GM21423 (cell line): Measurements from ENCODE around the gene QSOX1.

Source experiments
- ATAC-seq: cut with Tn5 transposase; IDR thresholded peaks from one replicate; pipeline ENCODE4 v1.9.1; 2021; ENCODE audit warnings: mild to moderate bottlenecking, moderate library complexity; ENCODE audit not compliant: unreplicated experiment

QSOX1 gene

DNA sequence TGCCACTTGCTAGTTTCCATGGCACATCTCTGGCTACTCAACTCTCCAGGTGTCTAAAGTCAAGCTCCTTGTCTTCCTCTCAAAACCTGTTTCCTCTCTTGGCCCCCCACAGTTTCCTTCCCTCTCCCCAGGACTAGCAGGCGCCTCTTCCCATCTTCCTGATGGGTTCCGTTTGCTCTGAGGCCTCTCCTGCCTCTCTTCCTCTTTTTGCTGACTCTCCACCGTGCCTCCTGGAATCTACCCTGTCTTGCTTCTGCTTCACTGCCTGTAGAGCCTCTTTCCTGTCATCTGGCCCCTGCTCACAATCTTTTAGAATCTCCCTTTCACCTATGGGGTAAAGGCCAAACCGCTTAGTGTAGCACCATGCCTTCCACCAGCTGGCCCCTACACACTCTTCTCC, 53.6 kb downstream of the QSOX1 start:
- ATAC-seq: no peak

DNA sequence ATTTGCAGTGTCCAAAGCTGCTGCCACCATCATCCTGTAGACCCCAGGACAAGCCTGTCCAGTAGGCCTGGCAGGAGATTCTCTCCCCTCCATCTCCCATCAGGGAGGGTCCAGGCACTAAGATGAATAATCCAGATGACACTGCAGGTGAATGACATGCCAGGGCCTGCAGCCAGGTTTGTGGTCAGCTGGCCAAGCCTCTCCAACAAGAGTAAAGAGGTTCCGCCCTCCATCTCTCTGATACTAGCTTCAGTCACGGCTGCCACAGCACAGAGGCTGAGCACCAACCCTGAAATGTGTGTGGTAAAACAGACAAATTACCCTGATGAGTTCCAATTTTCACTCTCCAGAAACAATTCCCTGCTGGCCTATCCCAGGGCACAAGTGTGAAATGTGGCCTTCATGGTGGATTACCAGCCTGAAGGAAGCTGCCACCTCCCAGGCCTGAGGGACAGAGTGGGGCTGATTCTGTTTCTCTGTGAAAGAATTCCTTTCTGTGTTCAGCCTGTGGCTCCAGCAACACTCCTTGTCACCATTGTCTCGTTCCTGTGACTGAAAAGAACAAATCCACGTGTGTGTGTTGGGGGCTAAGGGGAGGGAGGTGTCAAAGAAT, 55.4 kb downstream of the QSOX1 start:
- no peak for ATAC-seq

DNA sequence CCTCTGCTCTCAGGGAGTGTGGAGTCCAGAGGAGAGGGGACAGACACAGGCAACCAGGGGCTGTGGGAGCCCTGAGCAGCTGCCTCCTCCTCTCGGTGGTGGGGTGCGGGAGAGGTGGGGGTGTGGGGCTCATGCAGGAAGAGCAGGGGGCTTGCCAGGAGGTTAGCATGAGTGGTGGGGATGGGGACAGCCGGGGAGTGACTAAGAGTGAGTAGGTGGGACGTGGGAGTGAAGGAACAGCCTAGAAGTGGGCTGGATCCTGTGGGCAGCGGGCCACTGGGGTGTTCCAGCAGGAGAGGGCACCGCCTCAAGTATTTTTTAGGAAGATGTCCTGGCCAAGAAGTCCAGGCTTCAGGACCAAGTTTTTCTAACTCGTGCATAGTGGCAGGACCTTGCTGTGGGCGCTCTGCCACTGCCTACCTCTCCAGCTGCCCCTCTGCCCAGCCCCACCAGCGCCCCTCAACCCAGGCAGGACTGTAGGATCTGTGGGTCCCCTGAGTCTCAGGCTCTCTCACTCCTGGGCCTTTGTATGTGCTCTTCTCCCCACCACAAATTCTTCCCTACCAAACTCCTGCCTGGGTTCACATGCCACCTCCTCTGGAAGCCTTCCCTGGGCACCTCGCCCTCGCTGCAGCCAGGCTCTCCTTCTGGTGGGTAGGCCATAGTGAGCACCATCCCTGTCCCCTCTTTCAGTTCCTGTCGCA, 56.6 kb downstream of the QSOX1 start:
- no peak for ATAC-seq

DNA sequence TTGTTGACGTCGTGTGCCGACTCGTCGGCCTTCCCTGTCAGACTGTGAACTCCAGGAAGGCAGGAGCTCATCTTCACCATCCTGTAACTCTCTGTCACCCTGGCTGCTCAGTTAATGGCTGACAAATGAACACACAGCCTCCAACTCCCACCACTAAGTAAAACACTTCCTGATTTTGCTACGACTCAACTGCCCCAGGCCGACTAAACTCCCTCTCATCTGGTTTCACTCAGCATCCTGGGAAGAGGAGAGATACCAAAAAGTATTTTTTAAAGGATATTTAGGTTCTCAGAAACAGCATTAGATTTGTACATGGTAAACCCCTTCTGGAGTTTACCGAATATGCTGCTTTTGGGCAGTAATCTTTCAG, 57.2 kb downstream of the QSOX1 start:
- no peak for ATAC-seq

- peak; percentile 55 for ATAC-seq
These were observed 58.9 kb downstream of the QSOX1 start for GRCh38 chr1:180213401-180214170.

- ATAC-seq: no peak
These were observed 61.4 kb downstream of the QSOX1 start for GRCh38 chr1:180215856-180216625.

DNA sequence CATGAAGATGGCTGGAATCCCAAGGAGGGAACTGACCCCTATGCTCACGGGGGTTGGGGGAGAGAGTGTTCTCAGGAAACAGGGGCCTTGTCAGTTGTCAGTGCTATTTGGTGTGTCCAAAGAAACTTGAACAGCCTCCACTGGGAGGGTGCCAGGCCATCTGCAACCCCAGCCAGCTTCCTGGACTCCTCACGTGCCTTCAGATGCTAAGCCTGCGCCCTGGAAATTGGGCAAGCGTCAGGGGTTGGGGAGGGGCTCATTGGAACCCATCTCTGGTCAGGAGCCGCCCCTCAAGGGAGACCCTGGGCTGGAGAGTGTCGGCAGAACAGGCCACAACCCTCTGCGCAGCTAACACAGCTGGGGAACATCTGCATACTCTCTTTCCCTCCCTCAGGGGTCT, 62.3 kb downstream of the QSOX1 start:
- ATAC-seq: no peak

GRCh38 chr1:180218806-180219765, 64.4 kb downstream of the QSOX1 start:
- ATAC-seq: no peak

DNA sequence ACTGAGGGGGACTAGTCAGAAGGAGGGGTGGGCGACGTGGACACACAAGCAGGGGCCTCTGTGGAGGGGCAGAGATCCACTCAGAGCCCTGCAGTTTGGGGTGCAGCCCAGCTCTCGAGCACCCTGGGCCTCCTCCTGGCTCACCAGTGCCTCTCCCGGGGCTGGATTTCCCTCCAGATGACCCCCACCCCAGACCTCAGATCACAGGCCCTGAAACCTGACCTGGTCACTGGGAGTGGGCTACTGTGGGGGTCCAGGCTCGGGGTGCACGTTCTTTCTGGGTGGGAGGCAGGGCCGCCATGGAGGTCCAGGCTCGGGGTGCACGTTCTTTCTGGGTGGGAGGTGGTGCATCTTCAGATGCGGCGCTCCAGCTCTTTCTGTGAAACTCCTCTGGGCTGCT, 65.1 kb downstream of the QSOX1 start:
- ATAC-seq: no peak

DNA sequence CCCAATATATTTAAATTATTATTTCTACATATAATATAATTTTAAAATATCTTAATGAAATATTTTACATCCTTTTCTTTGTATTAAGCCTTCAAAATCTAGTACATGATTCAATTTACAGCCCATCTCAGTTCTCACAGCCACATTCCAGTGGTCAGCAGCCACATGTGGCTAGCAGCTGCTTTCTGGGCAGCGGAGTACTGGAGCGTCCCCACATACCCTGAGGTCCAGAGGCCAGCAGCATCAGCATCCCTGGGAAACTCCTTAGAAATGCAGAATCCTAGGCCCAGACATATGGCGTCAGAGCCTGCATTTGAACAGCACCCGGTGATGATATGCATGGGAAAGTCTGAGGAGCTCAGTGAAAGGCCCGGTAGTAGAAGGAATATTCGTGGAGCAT, 66.8 kb downstream of the QSOX1 start:
- ATAC-seq: no peak

GRCh38 chr1:180224902-180225301, 70.2 kb downstream of the QSOX1 start:
- no peak for ATAC-seq

- no peak for ATAC-seq
These were observed 70.7 kb downstream of the QSOX1 start for GRCh38 chr1:180225403-180225802.

GRCh38 chr1:180227861-180228647, 73.4 kb downstream of the QSOX1 start:
- ATAC-seq: no peak

DNA sequence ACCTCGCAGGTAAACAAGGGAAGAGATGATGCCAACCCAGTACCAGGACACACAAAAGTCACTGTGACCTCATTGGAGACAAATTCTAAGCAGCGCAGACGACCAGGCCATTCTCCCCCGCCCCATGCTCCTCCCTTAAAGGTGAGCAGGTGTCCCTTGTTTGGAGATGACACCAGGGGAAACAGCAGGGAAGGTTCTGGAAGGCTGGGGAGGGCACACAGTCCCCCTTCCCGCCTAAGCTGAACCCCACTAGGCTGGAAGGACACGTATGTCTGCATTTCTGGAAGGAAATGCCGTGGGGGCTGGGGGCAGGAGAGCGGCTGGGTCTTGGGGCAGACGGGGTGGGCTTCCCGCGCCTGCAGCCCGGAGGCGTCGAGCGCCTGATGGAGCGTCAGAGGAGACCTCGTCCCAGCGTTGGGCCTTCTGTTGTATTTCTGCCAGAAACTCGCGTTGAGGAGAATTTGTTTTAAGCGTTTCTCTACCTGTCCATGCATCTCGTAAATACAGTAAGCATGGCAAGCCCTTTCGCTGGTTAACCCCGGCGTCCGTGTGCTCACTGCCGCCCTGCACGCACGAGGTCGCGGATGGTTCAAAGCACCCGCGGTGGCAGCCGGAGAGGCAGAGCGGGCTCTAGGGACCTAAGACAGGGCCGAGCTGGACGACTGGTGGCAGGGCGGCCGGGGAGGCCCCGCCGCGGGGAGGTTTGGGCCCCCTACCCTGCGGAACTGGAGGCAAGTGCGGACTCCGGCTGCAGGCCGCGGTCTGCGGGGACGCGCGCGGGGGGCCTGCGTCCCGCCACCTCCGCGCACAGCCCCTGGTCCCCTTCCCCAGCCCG, 74.2 kb downstream of the QSOX1 start:
- no peak for ATAC-seq

GRCh38 chr1:180229483-180230415, 75.1 kb downstream of the QSOX1 start, which contains the start of gene LHX4:
LHX4 (plus strand) TSS chr1:180230264; CDS start chr1:180230530, 266 bp downstream.
- peak; percentile 42 for ATAC-seq

DNA sequence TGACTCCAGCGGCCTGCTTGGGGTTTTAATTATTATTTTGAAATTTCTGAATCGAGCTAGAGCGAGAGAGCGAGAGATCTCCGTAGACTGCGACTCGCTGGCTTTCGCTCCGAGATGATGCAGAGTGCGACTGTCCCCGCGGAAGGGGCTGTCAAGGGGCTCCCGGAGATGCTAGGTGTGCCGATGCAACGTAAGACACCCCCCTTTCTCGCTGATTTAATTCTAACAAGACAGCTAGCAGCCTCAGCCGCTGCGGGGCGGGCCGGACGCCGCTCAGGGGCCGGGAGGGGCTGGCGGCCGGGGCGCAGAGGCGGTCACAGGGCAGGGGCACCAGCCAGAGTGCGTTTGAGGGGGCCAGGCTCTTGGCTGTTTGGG, 75.7 kb downstream of the QSOX1 start:
- ATAC-seq: no peak

- ATAC-seq: no peak
These were observed 76.3 kb downstream of the QSOX1 start for GRCh38 chr1:180230791-180231505.
